Bronchial epithelial cell (primary cell): ENCODE data around the gene NETO2. TPM values are rescaled to one million over a fixed set of nuclear protein-coding genes. Genes with fewer than 3 reads are reported as not detected.

Source experiments
- DNase-seq: peaks from one replicate; pipeline ENCODE4 v3.0.0-alpha.2; 2010; ENCODE audit warnings: low read depth
- FAIRE-seq: peaks from 2 replicates; lab custom pipeline; 2011; peaks lifted over from hg19 to GRCh38; lab: Jason Lieb, UNC
- H3K27me3 ChIP-seq: 2 replicates; pipeline ENCODE4 v1.5.1; 2011; ENCODE audit warnings: low read length; ENCODE audit not compliant: control insufficient read depth, insufficient read depth
- H3K36me3 ChIP-seq: 2 replicates; pipeline ENCODE4 v1.5.1; 2011; ENCODE audit warnings: low read length; ENCODE audit not compliant: control insufficient read depth, insufficient read depth
- H3K4me3 ChIP-seq: 2 replicates; pipeline ENCODE4 v1.5.1; 2011; ENCODE audit warnings: mild to moderate bottlenecking, low read depth, low read length, control low read depth
- CTCF ChIP-seq: IDR thresholded peaks from 2 replicates; pipeline ENCODE4 v1.5.1; 2011; ENCODE audit warnings: mild to moderate bottlenecking, moderate library complexity, low read length, control low read depth, inconsistent platforms; ENCODE audit not compliant: insufficient read depth, severe bottlenecking
- total RNA-seq: library from RNA; depleted of rRNA; stranded (reverse); fragments of >200 nt; gene quantifications from 2 replicates; pipeline ENCODE4 v1.2.1, GENCODE V29; 2014

NETO2 gene
- total RNA-seq, 1 donor from 2014 or later, result 41.6 TPM

- no peak for TF ChIP-seq CTCF
Measured at GRCh38 chr16:47096297-47096696, 47.4 kb downstream of the NETO2 start.

DNA sequence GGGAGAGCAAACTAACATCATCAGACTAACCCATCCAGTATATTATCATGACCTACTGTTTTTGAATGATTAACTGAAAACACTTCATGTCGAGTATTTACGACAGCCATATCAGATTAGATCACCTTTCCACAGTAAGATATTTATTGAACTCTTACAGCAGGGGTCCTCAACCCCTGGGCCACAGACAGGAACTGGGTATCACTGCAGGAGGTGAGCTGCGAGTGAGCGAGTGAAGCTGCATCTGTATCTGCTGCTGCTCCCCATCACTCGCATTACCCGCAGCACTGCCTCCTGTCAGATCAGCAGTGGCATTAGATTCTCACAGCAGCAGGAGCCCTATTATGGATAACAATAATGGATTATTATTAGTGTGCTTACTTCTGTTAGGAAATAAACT, 59.5 kb downstream of the NETO2 start:
- no peaks in the 10 kb centered on the region for H3K27me3 ChIP-seq
- FAIRE-seq (no peak), DNase-seq (no peak)
- H3K4me3 ChIP-seq, result no peak overlapping the region
- no peak for TF ChIP-seq CTCF
- no peaks in the 10 kb centered on the region for H3K36me3 ChIP-seq

More at GRCh38 chr16:47096297-47096696, 47.4 kb downstream of the NETO2 start:
- Histone ChIP-seq H3K27me3 (no peaks in the 10 kb centered on the region), H3K4me3 (no peak overlapping the region), H3K36me3 (peaks cover 1% of the 10 kb centered on the region)
- DNase-seq (no peak), FAIRE-seq (no peak)

- H3K27me3 ChIP-seq, result no peaks in the 10 kb centered on the region
- TF ChIP-seq CTCF, result no peak
- H3K36me3 ChIP-seq, result no peaks in the 10 kb centered on the region
- FAIRE-seq, result no peak
- H3K4me3 ChIP-seq, result no peak overlapping the region
- DNase-seq, result no peak
Measured at GRCh38 chr16:47082099-47082865, 61.5 kb downstream of the NETO2 start.

DNA sequence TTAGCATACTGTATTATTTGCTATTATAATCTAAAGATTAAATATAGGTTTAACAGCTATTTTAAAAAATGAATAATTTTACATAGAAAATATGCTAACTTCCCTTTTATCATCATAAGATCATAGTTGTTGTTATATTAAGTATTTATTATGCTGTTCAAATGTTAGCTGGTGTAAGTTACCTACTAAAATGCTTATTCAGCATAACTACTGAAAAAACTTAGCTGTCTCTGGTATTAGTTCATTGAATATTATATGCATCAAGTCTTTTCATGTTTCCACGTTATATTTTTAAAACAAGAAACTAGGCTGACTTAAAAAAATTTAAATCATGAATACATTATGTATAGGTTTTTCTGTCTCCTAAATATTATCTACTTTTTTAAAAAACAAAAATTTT, 62.6 kb downstream of the NETO2 start:
- TF ChIP-seq CTCF, result no peak
- no peak for FAIRE-seq
- H3K27me3 ChIP-seq, result no peaks in the 10 kb centered on the region

GRCh38 chr16:47079860-47080259, 63.9 kb downstream of the NETO2 start:
- no peak overlapping the region for H3K4me3 ChIP-seq
- no peaks in the 10 kb centered on the region for H3K27me3 ChIP-seq
- no peak for DNase-seq
- no peak for FAIRE-seq
- H3K36me3 ChIP-seq, result no peaks in the 10 kb centered on the region
- no peak for TF ChIP-seq CTCF

More for the DNA sequence above, 62.6 kb downstream of the NETO2 start:
- H3K4me3 ChIP-seq, result no peak overlapping the region
- H3K36me3 ChIP-seq, result no peaks in the 10 kb centered on the region
- DNase-seq, result no peak
